ENCODE measurements around the gene RNF151. TPM values are rescaled to one million over a fixed set of nuclear protein-coding genes. Genes with fewer than 3 reads are reported as not detected.

RNF151 gene
- total and polyA plus RNA-seq, 10 donors, result 0.16 to 0.26 (median 0.17) TPM; not detected in 7

DNA sequence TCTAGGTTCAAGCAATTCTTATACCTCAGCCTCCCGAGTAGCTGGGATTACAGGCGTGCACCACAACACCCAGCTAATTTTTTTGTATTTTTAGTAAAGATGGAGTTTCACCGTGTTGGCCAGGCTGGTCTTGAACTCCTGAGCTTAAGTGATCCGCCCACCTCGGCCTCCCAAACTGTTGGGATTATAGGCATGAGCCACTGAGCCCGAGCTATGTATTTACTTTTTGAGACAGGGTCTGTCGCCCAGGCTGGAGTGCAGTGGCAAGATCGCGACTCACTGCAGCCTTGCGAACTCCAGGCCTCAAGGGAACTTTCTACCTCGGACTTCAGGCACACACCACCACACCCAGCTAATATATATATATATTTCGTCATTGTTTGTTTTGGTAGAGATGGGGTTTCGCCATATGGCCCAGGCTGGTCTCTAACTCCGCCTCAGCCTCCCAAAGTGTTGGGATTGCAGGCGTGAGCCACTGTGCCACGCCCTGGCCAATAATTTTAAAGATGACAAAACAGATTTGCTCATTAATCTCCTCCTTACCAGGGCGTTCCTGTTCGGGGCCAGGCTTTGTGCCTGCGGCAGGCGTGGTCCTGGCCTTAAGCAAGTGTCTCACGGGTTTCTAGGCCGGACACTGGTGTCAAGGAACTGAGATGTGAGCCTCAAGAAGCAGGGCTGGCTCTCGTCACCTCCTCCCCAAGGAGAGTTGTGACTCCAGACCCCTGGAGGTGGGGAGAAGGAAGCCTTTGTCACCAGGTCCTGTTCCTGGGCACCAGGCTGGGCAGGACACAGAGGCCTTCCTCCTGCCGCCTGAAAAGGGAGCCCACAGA, 48.7 kb downstream of the RNF151 start:
- 85 to 94% (median 86%) methylated on average over 24 of the region's 24 CpGs for WGBS, 5 donors
- H3K36me3 ChIP-seq, result no peaks in the 10 kb centered on the region
- no peaks in the 10 kb centered on the region for H3K9me3 ChIP-seq
- peaks cover 6 to 17% (median 15%) of the 10 kb centered on the region in 6 donors for H3K4me1 ChIP-seq
- no peak for DNase-seq
- TF ChIP-seq, protein P1, sequence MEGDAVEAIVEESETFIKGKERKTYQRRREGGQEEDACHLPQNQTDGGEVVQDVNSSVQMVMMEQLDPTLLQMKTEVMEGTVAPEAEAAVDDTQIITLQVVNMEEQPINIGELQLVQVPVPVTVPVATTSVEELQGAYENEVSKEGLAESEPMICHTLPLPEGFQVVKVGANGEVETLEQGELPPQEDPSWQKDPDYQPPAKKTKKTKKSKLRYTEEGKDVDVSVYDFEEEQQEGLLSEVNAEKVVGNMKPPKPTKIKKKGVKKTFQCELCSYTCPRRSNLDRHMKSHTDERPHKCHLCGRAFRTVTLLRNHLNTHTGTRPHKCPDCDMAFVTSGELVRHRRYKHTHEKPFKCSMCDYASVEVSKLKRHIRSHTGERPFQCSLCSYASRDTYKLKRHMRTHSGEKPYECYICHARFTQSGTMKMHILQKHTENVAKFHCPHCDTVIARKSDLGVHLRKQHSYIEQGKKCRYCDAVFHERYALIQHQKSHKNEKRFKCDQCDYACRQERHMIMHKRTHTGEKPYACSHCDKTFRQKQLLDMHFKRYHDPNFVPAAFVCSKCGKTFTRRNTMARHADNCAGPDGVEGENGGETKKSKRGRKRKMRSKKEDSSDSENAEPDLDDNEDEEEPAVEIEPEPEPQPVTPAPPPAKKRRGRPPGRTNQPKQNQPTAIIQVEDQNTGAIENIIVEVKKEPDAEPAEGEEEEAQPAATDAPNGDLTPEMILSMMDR (IDR thresholded peaks at IDR 0.05 in 8 of 11, conservative IDR thresholded peaks at IDR 0.05 in 3 of 11), result no peak
- TF ChIP-seq POLR2AphosphoS5 (IDR thresholded peaks at IDR 0.05) (no peak), POLR2A (IDR thresholded peaks at IDR 0.05) (no peak)
- H3K27me3 ChIP-seq (replicated peaks in 1 of 7), result peaks cover 0 to 37% (median 15%) of the 10 kb centered on the region in 7 donors
- H3K4me3 ChIP-seq, result no peak overlapping the region
- intact Hi-C loops (cut with DNase I; ENCODE audit: low total_unique reads), result no loop called here
- no peak overlapping the region for H3K27ac ChIP-seq

DNA sequence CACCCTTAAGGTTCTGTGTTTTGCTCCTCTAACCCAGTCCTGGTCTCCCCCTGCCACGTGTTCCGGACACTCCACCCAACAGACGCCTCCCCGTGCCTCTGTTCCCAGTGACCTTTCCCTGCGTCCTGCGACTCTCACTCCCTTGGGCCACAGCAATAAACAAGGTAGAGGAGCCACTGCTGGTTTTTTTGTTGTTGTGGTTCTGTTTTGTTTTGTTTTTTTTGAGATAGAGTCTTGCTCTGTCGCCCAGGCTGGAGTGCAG, 49.2 kb downstream of the RNF151 start:
- H3K27ac ChIP-seq, result no peak overlapping the region
- DNase-seq, result no peak
- H3K4me1 ChIP-seq, result peaks cover 8 to 18% (median 15%) of the 10 kb centered on the region in 6 donors
- no peaks in the 10 kb centered on the region for H3K36me3 ChIP-seq
- intact Hi-C loops (cut with DNase I; ENCODE audit: low total_unique reads), result no loop called here
- TF ChIP-seq, protein P1 (IDR thresholded peaks at IDR 0.05 in 8 of 11, conservative IDR thresholded peaks at IDR 0.05 in 3 of 11), result no peak
- TF ChIP-seq POLR2AphosphoS5 (IDR thresholded peaks at IDR 0.05) (no peak), POLR2A (IDR thresholded peaks at IDR 0.05) (no peak)
- WGBS, 5 donors, result 85 to 93% (median 86%) methylated on average over 7 of the region's 7 CpGs
- no peak overlapping the region for H3K4me3 ChIP-seq
- H3K27me3 ChIP-seq (replicated peaks in 1 of 7), result peaks cover 0 to 42% (median 20%) of the 10 kb centered on the region in 7 donors
- no peaks in the 10 kb centered on the region for H3K9me3 ChIP-seq

DNA sequence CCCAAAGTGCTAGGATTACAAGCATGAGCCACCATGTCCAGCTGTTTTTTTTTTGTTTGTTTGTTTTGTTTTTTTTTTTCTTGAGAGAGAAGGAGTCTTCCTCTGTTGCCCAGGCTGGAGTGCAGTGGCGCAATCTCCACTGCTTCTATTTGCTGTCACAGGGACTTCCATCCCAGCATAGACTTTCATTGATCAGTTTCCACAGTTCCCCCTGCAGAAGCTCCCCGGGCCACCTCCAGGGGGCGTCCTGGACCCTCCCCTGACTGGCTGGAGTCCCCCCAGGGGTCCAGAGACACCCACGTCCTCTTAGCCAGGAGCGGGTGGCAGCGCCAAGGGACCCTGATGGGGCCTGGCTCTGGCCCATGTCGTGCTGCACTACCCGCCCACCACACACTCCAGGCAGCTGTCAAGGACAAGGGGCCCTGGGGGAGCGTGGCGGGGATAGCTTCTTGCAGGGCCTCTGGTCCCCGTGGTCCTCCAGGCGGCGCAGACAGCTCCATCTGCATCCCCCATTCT, 49.8 kb downstream of the RNF151 start:
- peak; percentile 65 for DNase-seq
- Histone ChIP-seq H3K27me3 (replicated peaks in 1 of 7) (peaks cover 0 to 48% (median 26%) of the 10 kb centered on the region in 7 donors), H3K36me3 (no peaks in the 10 kb centered on the region), H3K4me3 (no peak overlapping the region), H3K27ac (no peak overlapping the region), H3K9me3 (no peaks in the 10 kb centered on the region), H3K4me1 (peaks cover 8 to 21% (median 15%) of the 10 kb centered on the region in 6 donors)
- 30 to 43% (median 39%) methylated on average over 8 to 13 of the region's 13 CpGs for WGBS, 5 donors
- TF ChIP-seq POLR2AphosphoS5 (IDR thresholded peaks at IDR 0.05) (no peak), POLR2A (IDR thresholded peaks at IDR 0.05) (no peak)
- TF ChIP-seq, protein P1 (IDR thresholded peaks at IDR 0.05 in 8 of 11, conservative IDR thresholded peaks at IDR 0.05 in 3 of 11), result peak in 6 of 11 experiments; percentile 15 to 54 (median 39)
- intact Hi-C loops (cut with DNase I; ENCODE audit: low total_unique reads), result no loop called here

Small RNA genes lying within 50 kb of the gene (small RNA-seq; reads per million reads assigned to genes)
- gene AC005363.2 (0 to 0.27 (median 0.04) reads per million in 4 donors), gene RN7SL219P (0 reads per million in 4 donors), gene SNORA10 (0 reads per million in 4 donors), gene SNORA64 (0 reads per million in 4 donors)

Other genes with a start within 250 kb of the RNF151 start
- 10 to 100 TPM; 51.0 to 82.9 (median 68.4) TPM for gene NME3, start 195.3 kb upstream of the RNF151 start, total RNA-seq
- gene NME3, start 195.3 kb upstream of the RNF151 start, polyA plus RNA-seq, result 100 to 1,000 TPM; 152 to 283 (median 256) TPM
- 10 to 100 TPM; 17.8 to 41.3 (median 28.8) TPM for gene EME2, start 194.0 kb upstream of the RNF151 start, total RNA-seq
- 10 to 100 TPM in 2 of 3 donors, 1 to 10 TPM in 1; 5.1 to 22.4 (median 13.8) TPM for gene EME2, start 194.0 kb upstream of the RNF151 start, polyA plus RNA-seq
- gene MRPS34, start 193.7 kb upstream of the RNF151 start, total RNA-seq, result 10 to 100 TPM; 49.9 to 66.8 (median 62.3) TPM
- 100 to 1,000 TPM; 133 to 157 (median 134) TPM for gene MRPS34, start 193.7 kb upstream of the RNF151 start, polyA plus RNA-seq
- gene SPSB3, start 184.3 kb upstream of the RNF151 start, total RNA-seq, result 100 to 1,000 TPM in 2 of 7 donors, 10 to 100 TPM in 5; 41.4 to 114 (median 65.3) TPM
- gene SPSB3, start 184.3 kb upstream of the RNF151 start, polyA plus RNA-seq, result 100 to 1,000 TPM; 111 to 266 (median 204) TPM
- gene NUBP2, start 183.9 kb upstream of the RNF151 start, total RNA-seq, result 100 to 1,000 TPM in 1 of 7 donors, 10 to 100 TPM in 6; 37.5 to 103 (median 44.6) TPM
- gene NUBP2, start 183.9 kb upstream of the RNF151 start, polyA plus RNA-seq, result 10 to 100 TPM; 61.9 to 84.3 (median 79.3) TPM
- under 1 TPM in 5 of 7 donors, not detected in 2; 0.21 to 0.63 (median 0.39) TPM for gene IGFALS, start 173.2 kb upstream of the RNF151 start, total RNA-seq
- under 1 TPM; 0.14 to 0.19 (median 0.17) TPM for gene IGFALS, start 173.2 kb upstream of the RNF151 start, polyA plus RNA-seq
- gene HAGH, start 140.0 kb upstream of the RNF151 start, total RNA-seq, result 10 to 100 TPM; 42.4 to 60.4 (median 49.1) TPM
- 10 to 100 TPM; 33.6 to 76.6 (median 41.0) TPM for gene HAGH, start 140.0 kb upstream of the RNF151 start, polyA plus RNA-seq
- gene FAHD1, start 139.7 kb upstream of the RNF151 start, total RNA-seq, result 10 to 100 TPM in 6 of 7 donors, 1 to 10 TPM in 1; 9.5 to 34.9 (median 17.7) TPM
- 10 to 100 TPM; 13.8 to 23.1 (median 15.4) TPM for gene FAHD1, start 139.7 kb upstream of the RNF151 start, polyA plus RNA-seq
- gene MEIOB, start 94.7 kb upstream of the RNF151 start, total RNA-seq, result not detected
- gene MEIOB, start 94.7 kb upstream of the RNF151 start, polyA plus RNA-seq, result not detected
- under 1 TPM in 1 of 7 donors, not detected in 6; 0.20 TPM for gene HS3ST6, start 48.4 kb upstream of the RNF151 start, total RNA-seq
- under 1 TPM in 1 of 3 donors, not detected in 2; 0.06 TPM for gene HS3ST6, start 48.4 kb upstream of the RNF151 start, polyA plus RNA-seq
- 100 to 1,000 TPM in 2 of 7 donors, 10 to 100 TPM in 5; 32.9 to 114 (median 60.4) TPM for gene MSRB1, start 23.7 kb upstream of the RNF151 start, total RNA-seq
- 10 to 100 TPM; 31.1 to 62.0 (median 31.3) TPM for gene MSRB1, start 23.7 kb upstream of the RNF151 start, polyA plus RNA-seq
- gene RPL3L, start 12.2 kb upstream of the RNF151 start, total RNA-seq, result not detected
- gene RPL3L, start 12.2 kb upstream of the RNF151 start, polyA plus RNA-seq, result under 1 TPM in 1 of 3 donors, not detected in 2; 0.03 TPM
- 100 to 1,000 TPM in 3 of 7 donors, 10 to 100 TPM in 4; 69.3 to 225 (median 87.4) TPM for gene NDUFB10, start 7.3 kb upstream of the RNF151 start, total RNA-seq
- 100 to 1,000 TPM; 155 to 162 (median 159) TPM for gene NDUFB10, start 7.3 kb upstream of the RNF151 start, polyA plus RNA-seq
- gene RPS2, start 2.0 kb upstream of the RNF151 start, total RNA-seq, result 1,000 to 10,000 TPM; 1,930 to 2,450 (median 2,233) TPM
- gene RPS2, start 2.0 kb upstream of the RNF151 start, polyA plus RNA-seq, result 1,000 to 10,000 TPM; 3,942 to 6,006 (median 5,765) TPM
- 10 to 100 TPM; 20.6 to 33.0 (median 27.0) TPM for gene TBL3, start 5.2 kb downstream of the RNF151 start, total RNA-seq
- gene TBL3, start 5.2 kb downstream of the RNF151 start, polyA plus RNA-seq, result 10 to 100 TPM; 40.6 to 54.2 (median 46.8) TPM
- 1 to 10 TPM in 1 of 7 donors, under 1 TPM in 2, not detected in 4; 0.30 to 1.4 (median 0.49) TPM for gene NOXO1, start 14.6 kb downstream of the RNF151 start, total RNA-seq
- gene NOXO1, start 14.6 kb downstream of the RNF151 start, polyA plus RNA-seq, result 1 to 10 TPM in 1 of 3 donors, under 1 TPM in 2; 0.68 to 1.3 (median 0.96) TPM
- gene GFER, start 17.3 kb downstream of the RNF151 start, total RNA-seq, result 10 to 100 TPM in 6 of 7 donors, 1 to 10 TPM in 1; 9.6 to 23.3 (median 20.5) TPM
- 10 to 100 TPM; 28.5 to 36.0 (median 34.9) TPM for gene GFER, start 17.3 kb downstream of the RNF151 start, polyA plus RNA-seq
- 10 to 100 TPM in 1 of 7 donors, 1 to 10 TPM in 5, under 1 TPM in 1; 0.85 to 11.4 (median 2.6) TPM for gene SYNGR3, start 23.1 kb downstream of the RNF151 start, total RNA-seq
- gene SYNGR3, start 23.1 kb downstream of the RNF151 start, polyA plus RNA-seq, result 1 to 10 TPM; 1.8 to 3.0 (median 3.0) TPM
- 10 to 100 TPM; 34.6 to 56.2 (median 47.2) TPM for gene ZNF598, start 43.0 kb downstream of the RNF151 start, total RNA-seq
- 10 to 100 TPM; 21.8 to 45.5 (median 29.0) TPM for gene ZNF598, start 43.0 kb downstream of the RNF151 start, polyA plus RNA-seq
- gene NPW, start 52.9 kb downstream of the RNF151 start, total RNA-seq, result 1 to 10 TPM in 1 of 7 donors, under 1 TPM in 3, not detected in 3; 0.51 to 1.9 (median 0.89) TPM
- 1 to 10 TPM in 2 of 3 donors, under 1 TPM in 1; 0.30 to 2.5 (median 2.3) TPM for gene NPW, start 52.9 kb downstream of the RNF151 start, polyA plus RNA-seq
- 100 to 1,000 TPM in 4 of 7 donors, 10 to 100 TPM in 3; 62.4 to 179 (median 126) TPM for gene NHERF2, start 60.0 kb downstream of the RNF151 start, total RNA-seq
- 100 to 1,000 TPM in 1 of 3 donors, 10 to 100 TPM in 2; 64.6 to 218 (median 71.2) TPM for gene NHERF2, start 60.0 kb downstream of the RNF151 start, polyA plus RNA-seq
- 10 to 100 TPM in 6 of 7 donors, 1 to 10 TPM in 1; 9.6 to 29.6 (median 20.0) TPM for gene NTHL1, start 81.0 kb downstream of the RNF151 start, total RNA-seq
- 10 to 100 TPM; 31.3 to 52.1 (median 37.0) TPM for gene NTHL1, start 81.0 kb downstream of the RNF151 start, polyA plus RNA-seq
- 100 to 1,000 TPM in 4 of 7 donors, 10 to 100 TPM in 3; 63.8 to 185 (median 103) TPM for gene TSC2, start 81.1 kb downstream of the RNF151 start, total RNA-seq
- gene TSC2, start 81.1 kb downstream of the RNF151 start, polyA plus RNA-seq, result 10 to 100 TPM; 20.7 to 82.0 (median 53.3) TPM
- gene PKD1, start 169.0 kb downstream of the RNF151 start, total RNA-seq, result 100 to 1,000 TPM in 2 of 7 donors, 10 to 100 TPM in 5; 64.0 to 124 (median 95.3) TPM
- gene PKD1, start 169.0 kb downstream of the RNF151 start, polyA plus RNA-seq, result 10 to 100 TPM; 14.0 to 60.9 (median 18.5) TPM
- gene RAB26, start 181.8 kb downstream of the RNF151 start, total RNA-seq, result 1 to 10 TPM in 4 of 7 donors, under 1 TPM in 2, not detected in 1; 0.26 to 7.9 (median 1.2) TPM
- 1 to 10 TPM in 2 of 3 donors, under 1 TPM in 1; 0.91 to 1.5 (median 1.4) TPM for gene RAB26, start 181.8 kb downstream of the RNF151 start, polyA plus RNA-seq
- gene TRAF7, start 188.9 kb downstream of the RNF151 start, total RNA-seq, result 10 to 100 TPM; 41.5 to 63.9 (median 50.9) TPM
- 10 to 100 TPM; 22.0 to 37.6 (median 23.3) TPM for gene TRAF7, start 188.9 kb downstream of the RNF151 start, polyA plus RNA-seq
- gene CASKIN1, start 229.7 kb downstream of the RNF151 start, total RNA-seq, result not detected
- gene CASKIN1, start 229.7 kb downstream of the RNF151 start, polyA plus RNA-seq, result under 1 TPM; 0.24 to 0.32 (median 0.30) TPM
- gene MLST8, start 238.6 kb downstream of the RNF151 start, total RNA-seq, result 10 to 100 TPM; 25.0 to 50.0 (median 30.4) TPM
- gene MLST8, start 238.6 kb downstream of the RNF151 start, polyA plus RNA-seq, result 10 to 100 TPM; 40.6 to 61.7 (median 51.3) TPM
- gene BRICD5, start 244.0 kb downstream of the RNF151 start, total RNA-seq, result 10 to 100 TPM in 2 of 7 donors, 1 to 10 TPM in 5; 3.5 to 12.8 (median 8.6) TPM
- 10 to 100 TPM; 18.2 to 40.2 (median 18.9) TPM for gene BRICD5, start 244.0 kb downstream of the RNF151 start, polyA plus RNA-seq
- gene PGP, start 248.0 kb downstream of the RNF151 start, total RNA-seq, result 10 to 100 TPM in 6 of 7 donors, 1 to 10 TPM in 1; 9.4 to 20.2 (median 14.1) TPM
- 10 to 100 TPM in 2 of 3 donors, 1 to 10 TPM in 1; 9.3 to 16.6 (median 12.4) TPM for gene PGP, start 248.0 kb downstream of the RNF151 start, polyA plus RNA-seq

All from spleen (tissue), 11 donors.